Upper lobe of left lung (tissue), 6 donors: ENCODE results near the gene PRKAR2B. TPM values are rescaled to one million over a fixed set of nuclear protein-coding genes. Genes with fewer than 3 reads are reported as not detected.
A peak's percentile ranks its signal among the peaks of the same experiment; 100 is the strongest.

Experiments used
- ATAC-seq, 2 donors: fragments of 200-7000 bp; cut with Tn5 transposase; one replicate each; pipeline ENCODE4 v1.9.1; 2022; ENCODE audit warnings: mild to moderate bottlenecking in 2 of 2, moderate library complexity in 2 of 2; ENCODE audit not compliant: low FRiP score in 2 of 2
- DNase-seq, 2 donors: peaks; one replicate each; pipeline ENCODE4 v3.0.0-alpha.2; 2019 to 2020
- H3K27ac ChIP-seq, 4 donors: fragments of 200-600 bp; sonication (generic); one replicate each; pipeline ENCODE4 v1.5.1; 2016 to 2019
- H3K27me3 ChIP-seq, 4 donors: fragments of 200-600 bp; sonication (generic); one replicate each; pipeline ENCODE4 v1.5.1; 2017 to 2019
- H3K36me3 ChIP-seq, 4 donors: fragments of 200-600 bp; sonication (generic); one replicate each; pipeline ENCODE4 v1.5.1; 2016 to 2019
- H3K4me1 ChIP-seq, 4 donors: fragments of 200-600 bp; sonication (generic); one replicate each; pipeline ENCODE4 v1.5.1; 2018 to 2019
- H3K4me3 ChIP-seq, 4 donors: fragments of 200-600 bp; sonication (generic); one replicate each; pipeline ENCODE4 v1.5.1; 2017 to 2019; ENCODE audit warnings: mild to moderate bottlenecking in 2 of 4, moderate library complexity in 1 of 4
- H3K9me3 ChIP-seq, 4 donors: fragments of 200-600 bp; sonication (generic); one replicate each; pipeline ENCODE4 v1.5.1; 2018 to 2019
- EP300 ChIP-seq, 4 donors: sonication (generic); formaldehyde crosslinking; IDR thresholded peaks; one replicate each; pipeline ENCODE4 v1.5.1; 2017; ENCODE audit warnings: antibody characterized with exemption in 4 of 4, control low read depth in 2 of 4
- POLR2A ChIP-seq, 4 donors: fragments of 450-650 bp; IDR thresholded peaks; one replicate each; pipeline ENCODE4 v1.5.1; 2016 to 2017; ENCODE audit warnings: antibody characterized with exemption in 4 of 4, mild to moderate bottlenecking in 2 of 4
- POLR2AphosphoS5 ChIP-seq, 2 donors: sonication (generic); formaldehyde crosslinking; IDR thresholded peaks; one replicate each; pipeline ENCODE4 v1.5.1; 2017; ENCODE audit warnings: antibody characterized with exemption in 2 of 2
- WGBS, 2 donors: methylation state at CpG; one replicate each; pipeline ENCODE4 v1.1.5; 2017 to 2018; 5-methylcytosine and 5-hydroxymethylcytosine counted together
- total RNA-seq, 6 donors: library from RNA; depleted of rRNA in 4 of 6; stranded (reverse); fragments of >200 nt in 4 of 6; gene quantifications; one replicate each; pipeline versions ENCODE4 v1.1.0 to v1.2.1, GENCODE V29; 2016 to 2021
- TF ChIP-seq, protein P1 (sequence below), 6 experiments: fragments of 450-650 bp in 4 of 6; fragments of 200-600 bp in 2 of 6; sonication (generic) in 2 of 6; IDR thresholded peaks; one replicate each; pipeline ENCODE4 v1.5.1; 2016 to 2019; ENCODE audit warnings: antibody characterized with exemption in 6 of 6
- donor health status: DM: no; HTN: no; CAD: no; lungs with moderate emphysema.
- donor health status: DM: no; HTN: yes; CAD: no; lungs with severe emphysema.

The PRKAR2B gene
- total RNA-seq, 6 donors from 2014 or later = 6.5 to 24.1 (median 9.8) TPM

GRCh38 chr7:107164092-107164491 lies 119.6 kb downstream of the PRKAR2B start:
- 40 to 51% methylated on average over 2 of the region's 2 CpGs for WGBS, 2 donors
- Histone ChIP-seq H3K4me1 (no peaks in the 10 kb centered on the region), H3K4me3 (no peak overlapping the region), H3K27ac (no peak overlapping the region), H3K27me3 (no peaks in the 10 kb centered on the region), H3K9me3 (no peaks in the 10 kb centered on the region), H3K36me3 (no peaks in the 10 kb centered on the region)
- no peak for DNase-seq
- ATAC-seq = no peak
- no peak for TF ChIP-seq POLR2AphosphoS5 (IDR thresholded peaks at IDR 0.05)
- TF ChIP-seq EP300 (IDR thresholded peaks at IDR 0.05) = no peak
- TF ChIP-seq, protein P1, sequence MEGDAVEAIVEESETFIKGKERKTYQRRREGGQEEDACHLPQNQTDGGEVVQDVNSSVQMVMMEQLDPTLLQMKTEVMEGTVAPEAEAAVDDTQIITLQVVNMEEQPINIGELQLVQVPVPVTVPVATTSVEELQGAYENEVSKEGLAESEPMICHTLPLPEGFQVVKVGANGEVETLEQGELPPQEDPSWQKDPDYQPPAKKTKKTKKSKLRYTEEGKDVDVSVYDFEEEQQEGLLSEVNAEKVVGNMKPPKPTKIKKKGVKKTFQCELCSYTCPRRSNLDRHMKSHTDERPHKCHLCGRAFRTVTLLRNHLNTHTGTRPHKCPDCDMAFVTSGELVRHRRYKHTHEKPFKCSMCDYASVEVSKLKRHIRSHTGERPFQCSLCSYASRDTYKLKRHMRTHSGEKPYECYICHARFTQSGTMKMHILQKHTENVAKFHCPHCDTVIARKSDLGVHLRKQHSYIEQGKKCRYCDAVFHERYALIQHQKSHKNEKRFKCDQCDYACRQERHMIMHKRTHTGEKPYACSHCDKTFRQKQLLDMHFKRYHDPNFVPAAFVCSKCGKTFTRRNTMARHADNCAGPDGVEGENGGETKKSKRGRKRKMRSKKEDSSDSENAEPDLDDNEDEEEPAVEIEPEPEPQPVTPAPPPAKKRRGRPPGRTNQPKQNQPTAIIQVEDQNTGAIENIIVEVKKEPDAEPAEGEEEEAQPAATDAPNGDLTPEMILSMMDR (IDR thresholded peaks at IDR 0.05) = no peak
- TF ChIP-seq POLR2A (IDR thresholded peaks at IDR 0.05) = no peak

- 71 to 76% methylated on average over 3 of the region's 3 CpGs for WGBS, 2 donors
- no peak for ATAC-seq
- peaks cover under 1 to 5% (median 2%) of the 10 kb centered on the region in 4 donors for H3K4me1 ChIP-seq
- no peaks in the 10 kb centered on the region for H3K9me3 ChIP-seq
- H3K36me3 ChIP-seq = no peaks in the 10 kb centered on the region
- no peak overlapping the region for H3K4me3 ChIP-seq
- TF ChIP-seq, protein P1 (IDR thresholded peaks at IDR 0.05) = no peak
- TF ChIP-seq EP300 (IDR thresholded peaks at IDR 0.05) = no peak
- TF ChIP-seq POLR2A (IDR thresholded peaks at IDR 0.05) = no peak
- no peak for TF ChIP-seq POLR2AphosphoS5 (IDR thresholded peaks at IDR 0.05)
- no peak overlapping the region for H3K27ac ChIP-seq
- no peak for DNase-seq
- no peaks in the 10 kb centered on the region for H3K27me3 ChIP-seq
Observed at GRCh38 chr7:107165341-107165740, 120.8 kb downstream of the PRKAR2B start.

DNA sequence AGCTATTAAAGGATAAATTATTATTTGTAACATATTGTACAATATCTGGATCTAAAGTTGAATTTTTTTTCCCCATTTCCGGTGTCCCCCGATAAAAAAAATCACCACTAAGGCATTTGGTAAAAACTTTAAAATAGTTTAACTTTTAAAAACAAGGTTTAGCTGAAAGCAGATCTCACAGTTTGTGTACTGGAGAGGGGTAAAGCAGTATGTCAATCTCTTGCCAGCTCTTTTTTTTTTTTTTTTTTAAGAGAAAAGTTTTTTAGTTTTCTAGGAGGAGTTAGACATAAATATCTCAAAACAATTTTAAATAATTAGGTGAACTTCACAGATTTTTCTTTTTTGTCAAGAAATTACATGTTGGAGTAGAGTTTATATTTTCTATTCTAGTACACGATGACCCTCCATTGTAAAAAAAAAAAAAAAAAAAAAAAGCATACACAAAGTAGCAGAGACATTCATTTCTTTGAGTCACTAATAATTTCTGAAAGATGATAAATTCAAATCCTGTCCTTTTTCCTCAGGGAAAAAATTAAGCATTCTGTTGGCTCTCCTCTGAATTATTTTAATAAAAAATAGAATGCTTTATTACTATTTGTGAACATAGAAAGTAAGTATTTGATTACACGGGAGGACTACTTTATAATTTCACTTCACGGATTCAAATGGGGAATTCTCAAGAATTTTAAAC lies 122.4 kb downstream of the PRKAR2B start:
- WGBS, 2 donors = 40 to 50% methylated on average over 5 of the region's 5 CpGs
- Histone ChIP-seq H3K27me3 (no peaks in the 10 kb centered on the region), H3K4me1 (peaks cover 11 to 19% (median 17%) of the 10 kb centered on the region in 4 donors), H3K27ac (peak overlapping the region; percentile 94 to 100 (median 98)), H3K9me3 (no peaks in the 10 kb centered on the region), H3K4me3 (peak overlapping the region in 3 of 4 donors; percentile 55 to 96 (median 56)), H3K36me3 (no peaks in the 10 kb centered on the region)
- ATAC-seq = no peak
- no peak for DNase-seq
- TF ChIP-seq EP300 (IDR thresholded peaks at IDR 0.05) = no peak
- TF ChIP-seq POLR2AphosphoS5 (IDR thresholded peaks at IDR 0.05) = no peak
- TF ChIP-seq, protein P1 (IDR thresholded peaks at IDR 0.05) = no peak
- no peak for TF ChIP-seq POLR2A (IDR thresholded peaks at IDR 0.05)

DNA sequence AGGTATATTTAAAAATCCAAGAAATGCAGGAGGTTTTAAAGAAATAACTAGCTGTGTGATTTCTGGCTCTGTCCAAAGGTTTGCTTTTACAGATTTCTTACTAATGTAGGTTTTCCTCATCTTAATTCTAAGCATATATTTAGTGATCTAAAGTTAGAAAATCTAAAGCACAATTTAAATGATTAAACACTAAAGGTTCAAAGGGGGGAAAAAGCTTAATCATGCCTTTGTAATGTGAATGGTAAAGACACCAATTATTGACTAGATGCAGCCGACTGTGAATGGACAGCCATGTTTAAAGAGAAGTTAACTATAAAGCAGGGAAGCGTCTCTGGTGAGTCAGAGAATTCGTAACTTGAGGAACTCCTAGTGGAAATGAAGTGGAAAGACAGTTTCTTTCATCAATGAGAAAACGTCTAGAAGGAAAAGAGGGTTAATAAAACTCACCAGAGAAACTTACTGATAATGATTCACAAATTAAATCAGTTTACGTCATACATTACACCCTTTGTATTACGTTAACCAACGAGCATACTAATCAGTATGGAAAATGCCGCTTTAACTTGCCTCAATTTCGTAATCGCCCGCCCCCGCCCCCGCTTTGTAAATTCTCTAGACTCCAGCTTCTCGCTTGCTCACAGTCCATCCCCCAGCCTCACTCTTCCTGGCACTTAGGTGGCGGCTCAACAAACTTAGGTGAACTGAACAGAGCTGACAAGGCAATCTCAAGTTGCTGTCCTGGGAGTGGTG lies 123.2 kb downstream of the PRKAR2B start:
- WGBS, 2 donors = 0 to 1% methylated on average over 15 of the region's 15 CpGs
- Histone ChIP-seq H3K9me3 (no peaks in the 10 kb centered on the region), H3K4me3 (peak overlapping the region; percentile 18 to 96 (median 56)), H3K36me3 (no peaks in the 10 kb centered on the region), H3K27me3 (no peaks in the 10 kb centered on the region), H3K27ac (peak overlapping the region; percentile 94 to 100 (median 98)), H3K4me1 (peaks cover 15 to 27% (median 23%) of the 10 kb centered on the region in 4 donors)
- ATAC-seq (peak; percentile 44 to 53), DNase-seq (peak in 1 of 2 donors; percentile 78)
- TF ChIP-seq, protein P1 (IDR thresholded peaks at IDR 0.05) = peak in 5 of 6 experiments; percentile 41 to 70 (median 62)
- TF ChIP-seq EP300 (IDR thresholded peaks at IDR 0.05) = peak in 1 of 4 donors; percentile 2
- TF ChIP-seq POLR2A (IDR thresholded peaks at IDR 0.05) = no peak
- no peak for TF ChIP-seq POLR2AphosphoS5 (IDR thresholded peaks at IDR 0.05)
